GM18951 (cell line): ENCODE measurements around the gene LBHD2.

Experiments
- POLR2A ChIP-seq: IDR thresholded peaks from 4 replicates; pipeline ENCODE4 v1.6.1; 2011; ENCODE audit warnings: mild to moderate bottlenecking; ENCODE audit not compliant: insufficient read length, insufficient read depth; ENCODE audit errors: extremely low read depth
- in situ Hi-C: fragments of 300-500 bp; cut with MboI; formaldehyde crosslinking; loops from one replicate; pipeline ENCODE4 v1.12.0; 2022; ENCODE audit warnings: low sequenced_read_pairs, mixed read lengths, inconsistent platforms; ENCODE audit not compliant: unreplicated experiment

The LBHD2 gene

GRCh38 chr14:103097994-103098957, 14.3 kb downstream of the LBHD2 start:
- no peak for TF ChIP-seq POLR2A
- in situ Hi-C loops, result no loop called here

GRCh38 chr14:103099081-103099732, 15.2 kb downstream of the LBHD2 start:
- TF ChIP-seq POLR2A, result no peak
- in situ Hi-C loops, result no loop called here

- in situ Hi-C loops, result no loop called here
- no peak for TF ChIP-seq POLR2A
Observed at GRCh38 chr14:103099733-103100280, 15.8 kb downstream of the LBHD2 start.

- TF ChIP-seq POLR2A, result no peak
- in situ Hi-C loops, result no loop called here
Observed at GRCh38 chr14:103100281-103101121, 16.5 kb downstream of the LBHD2 start.

- TF ChIP-seq POLR2A, result no peak
- in situ Hi-C loops, result no loop called here
Observed at GRCh38 chr14:103101257-103101962, 17.4 kb downstream of the LBHD2 start.

GRCh38 chr14:103101963-103102688, 18.1 kb downstream of the LBHD2 start:
- in situ Hi-C loops, result no loop called here
- TF ChIP-seq POLR2A, result no peak

GRCh38 chr14:103102689-103103260, 18.8 kb downstream of the LBHD2 start:
- no peak for TF ChIP-seq POLR2A
- in situ Hi-C loops, result no loop called here

GRCh38 chr14:103103461-103104388, 19.7 kb downstream of the LBHD2 start:
- TF ChIP-seq POLR2A, result no peak
- in situ Hi-C loops, result no loop called here

- TF ChIP-seq POLR2A, result no peak
Observed at GRCh38 chr14:103104389-103104653, 20.3 kb downstream of the LBHD2 start.

GRCh38 chr14:103104654-103105452, 20.8 kb downstream of the LBHD2 start:
- in situ Hi-C loops, result no loop called here
- TF ChIP-seq POLR2A, result no peak

More at GRCh38 chr14:103104389-103104653, 20.3 kb downstream of the LBHD2 start:
- in situ Hi-C loops, result no loop called here

- no peak for TF ChIP-seq POLR2A
- in situ Hi-C loops, result no loop called here
Observed at GRCh38 chr14:103105580-103106150, 21.7 kb downstream of the LBHD2 start.
